Measurements from ENCODE around the gene PSMB4. TPM values are rescaled to one million over a fixed set of nuclear protein-coding genes. Genes with fewer than 3 reads are reported as not detected.
"Not testable (repeated sequence)": the region's sequence is repeated elsewhere in the genome, so short reads cannot be mapped to it uniquely, and the experiment has no call there.

The PSMB4 gene
- total RNA-seq, 2 donors from 2014 or later, result 179 to 273 TPM

- intact Hi-C loops (cut with DNase I), result no loop called here
- H3K27me3 ChIP-seq, result no peaks in the 10 kb centered on the region
- DNase-seq, result no peak
- no peaks in the 10 kb centered on the region for H3K4me1 ChIP-seq
- H3K27ac ChIP-seq, result no peak overlapping the region
- peaks cover 10% of the 10 kb centered on the region for H3K36me3 ChIP-seq
- no peak overlapping the region for H3K4me3 ChIP-seq
- no peak overlapping the region for H3K9ac ChIP-seq (ENCODE audit: low read depth in 2 of 2, low read length in 2 of 2)
- TF ChIP-seq, protein P1, sequence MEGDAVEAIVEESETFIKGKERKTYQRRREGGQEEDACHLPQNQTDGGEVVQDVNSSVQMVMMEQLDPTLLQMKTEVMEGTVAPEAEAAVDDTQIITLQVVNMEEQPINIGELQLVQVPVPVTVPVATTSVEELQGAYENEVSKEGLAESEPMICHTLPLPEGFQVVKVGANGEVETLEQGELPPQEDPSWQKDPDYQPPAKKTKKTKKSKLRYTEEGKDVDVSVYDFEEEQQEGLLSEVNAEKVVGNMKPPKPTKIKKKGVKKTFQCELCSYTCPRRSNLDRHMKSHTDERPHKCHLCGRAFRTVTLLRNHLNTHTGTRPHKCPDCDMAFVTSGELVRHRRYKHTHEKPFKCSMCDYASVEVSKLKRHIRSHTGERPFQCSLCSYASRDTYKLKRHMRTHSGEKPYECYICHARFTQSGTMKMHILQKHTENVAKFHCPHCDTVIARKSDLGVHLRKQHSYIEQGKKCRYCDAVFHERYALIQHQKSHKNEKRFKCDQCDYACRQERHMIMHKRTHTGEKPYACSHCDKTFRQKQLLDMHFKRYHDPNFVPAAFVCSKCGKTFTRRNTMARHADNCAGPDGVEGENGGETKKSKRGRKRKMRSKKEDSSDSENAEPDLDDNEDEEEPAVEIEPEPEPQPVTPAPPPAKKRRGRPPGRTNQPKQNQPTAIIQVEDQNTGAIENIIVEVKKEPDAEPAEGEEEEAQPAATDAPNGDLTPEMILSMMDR (IDR thresholded peaks at IDR 0.05), result no peak
- no peaks in the 10 kb centered on the region for H3K9me3 ChIP-seq
Measured at GRCh38 chr1:151416231-151416630, 16.9 kb downstream of the PSMB4 start.

DNA sequence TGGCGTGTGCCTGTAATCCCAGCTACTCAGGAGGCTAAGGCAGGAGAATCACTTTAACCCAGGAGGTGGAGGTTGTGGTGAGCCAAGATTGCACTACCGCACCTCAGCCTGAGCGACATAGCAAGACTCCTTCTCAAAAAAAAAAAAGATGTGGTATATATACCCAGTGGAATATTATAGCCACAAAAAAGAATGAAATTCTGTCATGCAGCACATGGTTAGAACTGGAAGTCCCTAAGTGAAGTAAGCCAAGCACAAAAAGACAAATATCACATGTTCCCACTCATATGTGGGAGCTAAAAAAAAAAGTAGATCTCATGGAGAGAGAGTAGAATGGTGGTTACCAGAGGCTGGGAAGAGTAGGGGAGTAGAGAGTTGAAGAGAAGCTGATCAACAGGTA is 18.7 kb downstream of the PSMB4 start:
- Histone ChIP-seq H3K36me3 (peaks cover 9% of the 10 kb centered on the region), H3K9ac (ENCODE audit: low read depth in 2 of 2, low read length in 2 of 2) (no peak overlapping the region), H3K4me1 (no peaks in the 10 kb centered on the region), H3K27me3 (no peaks in the 10 kb centered on the region), H3K27ac (no peak overlapping the region), H3K4me3 (no peak overlapping the region), H3K9me3 (no peaks in the 10 kb centered on the region)
- intact Hi-C loops (cut with DNase I), result no loop called here
- DNase-seq, result no peak
- TF ChIP-seq, protein P1 (IDR thresholded peaks at IDR 0.05), result no peak

GRCh38 chr1:151419819-151420218 is 20.4 kb downstream of the PSMB4 start:
- intact Hi-C loops (cut with DNase I), result no loop called here
- peaks cover 18% of the 10 kb centered on the region for H3K36me3 ChIP-seq
- no peak for DNase-seq
- H3K27ac ChIP-seq, result no peak overlapping the region
- no peak overlapping the region for H3K9ac ChIP-seq (ENCODE audit: low read depth in 2 of 2, low read length in 2 of 2)
- H3K9me3 ChIP-seq, result no peaks in the 10 kb centered on the region
- H3K4me3 ChIP-seq, result no peak overlapping the region
- no peaks in the 10 kb centered on the region for H3K4me1 ChIP-seq
- no peaks in the 10 kb centered on the region for H3K27me3 ChIP-seq
- TF ChIP-seq, protein P1 (IDR thresholded peaks at IDR 0.05), result no peak

DNA sequence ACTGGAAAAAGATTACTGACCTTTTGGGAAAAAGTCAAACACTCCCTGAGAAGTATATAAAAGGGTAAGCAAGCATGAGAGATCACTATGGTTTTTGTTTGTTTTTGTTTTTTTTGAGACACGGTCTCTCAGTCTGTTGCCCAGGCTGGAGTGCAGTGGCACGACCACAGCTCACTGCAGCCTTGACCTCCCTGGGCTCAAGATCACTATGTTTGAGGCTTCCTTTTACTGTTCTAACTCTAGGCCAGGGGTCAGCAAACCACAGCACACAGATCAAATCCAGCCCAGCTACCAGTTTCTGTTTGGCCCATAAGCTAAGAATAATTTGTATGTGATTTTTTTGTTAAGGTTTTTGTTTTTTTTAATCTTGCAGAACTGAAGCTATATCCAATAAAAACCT is 25.7 kb downstream of the PSMB4 start:
- Histone ChIP-seq H3K4me1 (no peaks in the 10 kb centered on the region), H3K27me3 (no peaks in the 10 kb centered on the region), H3K36me3 (peaks cover 31% of the 10 kb centered on the region), H3K4me3 (no peak overlapping the region), H3K9me3 (no peaks in the 10 kb centered on the region), H3K27ac (no peak overlapping the region), H3K9ac (ENCODE audit: low read depth in 2 of 2, low read length in 2 of 2) (no peak overlapping the region)
- TF ChIP-seq, protein P1 (IDR thresholded peaks at IDR 0.05), result no peak
- no peak for DNase-seq
- intact Hi-C loops (cut with DNase I), result no loop called here

GRCh38 chr1:151428068-151428467 is 28.7 kb downstream of the PSMB4 start:
- H3K36me3 ChIP-seq, result peaks cover 30% of the 10 kb centered on the region
- no peak overlapping the region for H3K9ac ChIP-seq (ENCODE audit: low read depth in 2 of 2, low read length in 2 of 2)
- no peaks in the 10 kb centered on the region for H3K4me1 ChIP-seq
- no peak overlapping the region for H3K4me3 ChIP-seq
- H3K27ac ChIP-seq, result no peak overlapping the region
- no peak for DNase-seq
- no peaks in the 10 kb centered on the region for H3K9me3 ChIP-seq
- H3K27me3 ChIP-seq, result no peaks in the 10 kb centered on the region
- intact Hi-C loops (cut with DNase I), result no loop called here
- TF ChIP-seq, protein P1 (IDR thresholded peaks at IDR 0.05), result no peak

- DNase-seq; H3K27me3 ChIP-seq; H3K36me3 ChIP-seq; intact Hi-C loops (cut with DNase I); H3K27ac ChIP-seq; H3K9me3 ChIP-seq; H3K9ac ChIP-seq (ENCODE audit: low read depth in 2 of 2, low read length in 2 of 2); H3K4me3 ChIP-seq; H3K4me1 ChIP-seq: not testable (repeated sequence)
Measured at GRCh38 chr1:151433827-151434226, 34.5 kb downstream of the PSMB4 start.
